ENCODE data around the gene ADISSP.

ADISSP gene

DNA sequence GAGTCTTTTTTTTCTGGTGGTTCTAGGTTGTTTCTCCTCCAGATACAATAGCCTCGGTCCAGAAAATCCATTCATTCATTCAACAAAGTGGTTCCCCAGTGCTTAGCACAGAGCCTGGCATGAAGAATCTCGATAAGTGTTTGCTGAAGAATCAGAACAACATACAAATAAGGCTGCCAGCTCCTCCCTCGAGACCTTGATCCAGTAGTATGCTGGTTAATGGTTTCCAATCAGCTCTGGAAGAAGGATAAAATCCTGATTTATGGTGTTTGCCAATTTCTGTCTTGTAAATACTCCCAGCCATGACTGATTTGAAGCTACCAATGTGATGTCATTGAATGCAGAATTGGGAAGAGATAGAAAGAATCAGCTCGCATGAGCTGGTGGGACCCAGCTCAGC, 31.8 kb downstream of the ADISSP start:
- FAIRE-seq: no peak

DNA sequence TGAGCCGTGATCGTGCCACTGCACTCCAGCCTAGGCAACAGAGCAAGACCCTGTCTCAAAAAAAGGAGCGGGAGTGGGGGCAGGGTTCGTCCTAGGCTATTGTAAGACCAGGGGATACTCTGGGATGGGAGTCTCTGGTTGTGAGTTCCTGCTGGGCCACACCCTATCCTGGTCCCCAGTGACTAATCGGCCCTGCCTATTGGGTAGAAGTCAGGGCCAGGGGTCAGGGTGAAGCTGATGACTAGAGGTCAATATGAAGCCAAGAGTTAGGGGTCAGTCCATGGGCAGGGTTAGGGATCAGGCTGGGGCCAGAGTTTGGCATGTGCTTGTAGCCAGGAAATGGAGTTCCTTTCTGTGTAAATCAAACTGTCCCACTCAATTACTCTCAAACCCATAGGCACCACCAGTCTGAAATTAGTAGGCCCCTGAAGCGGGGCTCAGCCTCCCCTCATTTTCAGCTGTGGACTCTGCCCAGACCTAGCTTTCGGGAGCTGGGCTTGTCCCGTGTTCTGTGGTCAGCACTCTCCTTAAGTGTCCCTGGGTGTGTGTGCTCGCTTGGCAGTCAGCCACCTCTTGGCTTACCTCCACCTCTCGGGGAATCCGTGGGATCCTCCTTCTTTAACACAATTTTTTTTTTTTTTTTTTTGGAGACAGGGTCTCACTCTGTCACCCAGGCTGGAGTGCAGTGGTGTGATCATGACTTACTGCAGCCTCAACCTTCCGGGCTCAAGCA, 33.3 kb downstream of the ADISSP start:
- FAIRE-seq: no peak

DNA sequence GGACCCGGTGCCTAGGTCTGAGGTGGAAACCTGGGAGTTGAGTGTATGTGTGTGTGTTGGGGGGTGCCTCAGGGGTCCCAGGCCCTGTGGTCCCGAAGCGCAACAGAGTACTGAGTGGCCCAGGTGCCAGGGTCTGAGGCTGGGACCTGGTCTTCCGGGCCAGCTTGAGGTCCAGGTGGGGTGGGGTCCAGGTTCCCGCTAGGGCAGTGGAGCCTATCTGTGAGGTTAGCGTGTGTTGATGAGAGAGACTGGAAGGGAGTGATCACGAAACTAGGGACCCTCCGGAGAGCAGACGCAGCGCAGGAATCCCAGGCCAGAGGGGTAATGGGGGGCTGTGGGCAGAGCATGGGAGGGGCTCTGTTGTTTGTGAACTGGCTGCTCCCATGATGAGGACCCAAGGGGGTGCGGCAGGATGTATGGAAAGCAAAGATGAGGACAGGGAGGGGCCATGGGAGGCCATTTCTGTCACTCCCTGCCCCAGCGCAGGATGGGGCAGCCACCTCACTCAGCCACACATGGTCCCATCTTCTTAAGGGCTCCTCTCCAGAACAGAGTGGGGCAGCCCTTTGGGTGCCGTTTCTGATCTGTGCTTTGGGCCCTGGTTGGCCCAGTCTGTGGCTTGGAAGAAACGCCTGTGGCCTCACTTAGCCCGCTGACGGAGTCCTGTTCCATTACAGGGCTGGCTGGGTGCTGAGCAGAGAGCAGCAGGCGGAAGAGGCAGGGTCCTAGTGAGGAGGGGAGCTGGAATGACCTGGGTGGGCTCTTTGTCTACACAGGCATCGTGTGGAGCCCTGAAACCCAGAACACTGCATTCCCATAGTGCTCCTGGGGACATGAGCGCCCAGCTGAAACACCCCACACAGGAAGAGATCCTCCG, 34.2 kb downstream of the ADISSP start:
- FAIRE-seq: no peak

DNA sequence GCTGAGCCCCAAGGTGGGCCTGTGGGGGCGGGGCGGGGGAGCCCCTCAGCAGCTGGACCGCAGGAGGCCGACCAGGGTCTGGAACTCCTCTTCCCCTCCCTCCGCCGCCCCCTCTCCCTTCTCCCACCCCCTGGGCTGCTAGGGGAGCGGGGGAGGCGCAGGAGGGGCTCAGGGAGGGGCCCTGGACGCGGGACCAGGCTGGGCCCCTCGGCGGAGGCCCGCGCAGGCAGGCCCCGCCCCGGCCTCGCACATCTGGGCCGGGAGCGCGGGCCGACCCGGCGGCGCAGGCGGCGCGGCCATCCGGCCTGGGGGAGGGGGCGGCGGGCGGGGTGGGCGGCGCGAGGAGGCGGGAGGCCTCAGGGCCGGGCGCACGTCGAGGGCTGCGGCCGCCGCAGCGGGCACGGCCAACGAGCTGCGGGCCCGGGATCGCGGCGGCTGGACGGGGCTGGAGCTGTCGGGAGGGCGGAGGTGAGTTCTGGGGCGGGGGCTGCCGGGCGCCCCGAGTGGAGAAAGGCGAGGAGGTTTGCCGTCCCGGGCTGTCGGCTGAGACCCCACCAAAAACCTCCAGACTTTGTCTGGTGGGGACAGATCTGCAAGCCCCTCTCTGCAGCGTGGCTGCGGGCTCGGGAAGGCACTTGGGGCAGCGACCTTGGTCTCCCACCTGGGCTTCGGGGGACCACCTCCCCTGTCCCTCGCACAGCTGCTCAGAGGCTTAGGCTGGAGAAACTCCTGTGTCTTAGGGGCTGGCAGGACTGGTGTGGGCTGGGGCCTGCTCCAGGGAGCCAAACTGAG, 35.0 kb downstream of the ADISSP start, which contains the start of gene HSPA12B:
TSS of gene HSPA12B (plus strand) at position 359 of the 792 bp plus-strand sequence. CDS start 5,990 bp downstream, outside the sequence.
- FAIRE-seq: no peak

DNA sequence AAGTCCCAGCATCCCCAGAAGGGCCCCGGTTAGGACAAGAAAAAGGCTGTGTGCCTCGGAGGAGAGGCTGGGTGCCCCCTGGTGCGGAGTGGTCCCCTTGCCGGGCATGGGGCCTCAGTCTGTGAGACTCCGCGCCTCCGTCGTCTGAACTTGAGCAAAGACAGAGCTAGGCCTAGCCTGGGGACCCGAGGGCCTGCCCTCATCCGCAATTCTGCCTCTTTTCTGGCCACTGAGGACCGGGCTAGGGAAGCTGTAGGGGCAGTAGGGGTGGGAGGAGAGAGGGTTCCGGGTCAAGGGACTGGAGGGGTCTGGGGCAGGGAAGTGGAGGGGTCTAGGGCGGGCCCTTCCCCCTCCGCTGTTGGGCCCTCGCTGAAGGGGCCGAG, 35.6 kb downstream of the ADISSP start:
- no peak for FAIRE-seq

DNA sequence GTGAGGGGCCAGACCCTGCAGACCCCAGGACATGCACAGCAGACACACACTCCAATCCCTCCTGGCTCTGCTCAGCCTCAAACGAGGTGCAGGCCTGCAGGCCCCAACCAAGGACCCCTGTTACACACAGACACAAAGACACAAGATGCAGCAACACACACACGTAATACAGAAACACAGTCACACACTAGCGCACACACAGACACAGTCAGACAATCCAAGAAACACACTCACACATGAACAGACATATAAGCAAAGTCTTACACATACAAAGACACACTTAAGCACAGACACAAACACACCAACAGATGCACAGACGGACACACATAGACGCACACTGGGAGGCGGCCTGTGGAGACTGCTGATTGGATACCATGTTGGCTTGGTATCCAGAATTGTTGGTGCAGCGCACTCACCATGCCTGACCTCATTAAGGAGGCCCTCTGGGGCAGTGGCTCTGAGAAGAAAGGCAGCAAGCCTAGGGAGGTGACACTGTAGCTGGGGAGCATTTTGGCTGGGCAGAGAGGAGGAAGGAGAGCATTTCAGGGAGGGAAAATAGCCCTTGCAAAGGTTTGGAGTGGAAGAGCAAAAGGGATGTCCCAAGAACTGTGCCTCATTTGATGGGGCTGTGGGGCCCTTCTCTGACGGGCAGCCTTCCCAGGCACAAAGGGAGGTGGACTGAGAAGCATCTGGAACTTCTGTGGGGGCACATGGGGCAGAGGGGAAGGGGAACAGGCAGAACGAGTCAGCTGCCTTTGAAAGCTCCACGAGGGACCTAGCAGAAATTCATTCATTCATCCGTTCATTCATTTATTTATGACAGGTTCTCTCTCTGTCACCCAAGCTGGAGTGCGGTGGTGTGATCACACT, 36.5 kb downstream of the ADISSP start:
- no peak for FAIRE-seq

DNA sequence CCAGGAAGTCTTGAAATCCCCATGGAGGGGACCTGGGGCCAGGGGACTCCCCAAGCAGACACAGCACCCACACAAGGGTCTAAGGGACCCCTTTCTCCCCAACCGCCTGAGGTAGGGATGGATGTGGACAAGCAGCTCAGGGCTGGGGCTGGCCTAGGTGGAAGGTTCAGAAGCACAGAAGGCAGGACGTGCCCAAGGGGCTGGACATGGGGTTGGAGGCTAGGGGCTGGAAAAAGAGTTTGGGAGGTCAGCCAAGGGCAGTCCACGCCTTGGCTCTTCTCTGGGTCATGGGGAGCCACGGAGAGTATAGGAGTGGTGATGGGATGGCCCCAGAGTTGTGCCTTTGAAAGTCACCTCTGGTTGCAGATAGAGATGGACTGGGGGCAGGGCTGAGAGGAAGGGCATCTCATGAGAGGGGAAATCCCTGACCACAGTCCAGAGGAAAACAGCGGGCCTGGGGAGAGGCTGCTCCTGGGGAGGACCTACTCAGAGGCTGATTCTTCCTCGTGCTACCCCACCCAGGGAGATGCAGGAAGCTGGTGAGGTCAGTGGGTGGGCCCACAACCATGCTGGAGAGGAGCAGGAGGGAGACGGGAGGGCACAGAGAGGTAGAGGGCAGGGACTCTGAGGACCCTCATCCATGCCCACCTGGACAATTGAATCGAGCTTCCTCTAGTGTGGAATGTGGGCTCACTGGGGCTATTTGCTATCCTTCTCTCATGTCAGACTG, 37.6 kb downstream of the ADISSP start:
- FAIRE-seq: no peak

DNA sequence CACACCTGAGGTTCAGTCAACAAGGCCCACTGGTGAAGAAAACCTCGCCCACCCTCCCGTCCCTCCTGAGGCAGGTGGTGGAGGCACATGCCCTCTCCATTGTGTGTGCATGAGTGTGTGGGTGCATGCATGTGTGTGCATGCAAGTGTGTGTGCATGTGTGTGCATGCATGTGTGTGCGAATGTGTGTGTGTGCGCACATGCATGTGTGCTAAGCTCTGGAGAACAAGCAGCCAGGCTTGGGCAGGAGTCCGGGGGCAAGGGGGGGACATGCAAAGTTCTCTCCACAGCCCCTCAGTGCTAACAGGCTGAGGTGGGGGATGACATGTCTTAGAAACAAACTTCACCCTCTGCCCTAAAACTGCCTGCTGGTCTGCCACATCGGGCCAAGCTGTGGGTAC, 38.2 kb downstream of the ADISSP start:
- FAIRE-seq: no peak

DNA sequence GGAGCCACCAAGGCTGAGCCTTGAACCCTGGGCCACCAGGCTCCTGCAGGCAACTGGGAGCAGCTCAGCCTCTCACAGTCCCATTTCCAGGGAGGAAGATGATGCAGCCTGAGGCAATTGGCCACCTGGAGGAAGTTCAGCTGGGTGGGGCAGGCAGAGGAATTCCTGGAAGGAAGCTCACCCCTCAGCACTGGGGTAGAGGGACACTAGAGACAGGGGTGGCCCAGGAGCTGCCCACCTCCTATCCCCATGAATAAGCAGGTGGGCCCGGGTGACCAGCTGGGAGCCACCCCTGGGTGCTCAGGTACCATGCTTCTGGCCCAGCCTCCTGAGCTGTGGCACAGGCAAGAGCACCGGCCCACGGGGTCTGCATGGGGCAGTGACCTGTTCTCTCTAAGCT, 38.7 kb downstream of the ADISSP start:
- FAIRE-seq: no peak

DNA sequence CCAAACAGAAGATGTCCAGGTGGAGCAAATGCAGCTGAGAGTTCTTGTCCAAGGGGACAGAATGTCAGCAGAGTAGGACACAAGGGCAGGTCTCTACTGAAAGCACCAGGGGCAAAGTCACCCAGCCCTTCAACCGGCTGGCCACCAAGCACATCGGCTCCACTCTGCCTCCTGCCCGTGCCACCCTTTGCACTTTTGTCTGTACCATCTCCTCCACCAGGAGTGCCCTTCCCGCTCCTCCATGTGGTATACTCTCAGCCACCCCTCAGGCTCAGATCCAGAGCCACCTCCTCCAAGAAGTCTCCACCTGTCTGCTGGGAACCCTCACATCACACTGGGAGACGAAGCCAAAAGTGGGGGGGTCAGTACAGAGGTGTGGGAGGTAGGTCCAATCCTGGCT, 39.2 kb downstream of the ADISSP start:
- FAIRE-seq: no peak

DNA sequence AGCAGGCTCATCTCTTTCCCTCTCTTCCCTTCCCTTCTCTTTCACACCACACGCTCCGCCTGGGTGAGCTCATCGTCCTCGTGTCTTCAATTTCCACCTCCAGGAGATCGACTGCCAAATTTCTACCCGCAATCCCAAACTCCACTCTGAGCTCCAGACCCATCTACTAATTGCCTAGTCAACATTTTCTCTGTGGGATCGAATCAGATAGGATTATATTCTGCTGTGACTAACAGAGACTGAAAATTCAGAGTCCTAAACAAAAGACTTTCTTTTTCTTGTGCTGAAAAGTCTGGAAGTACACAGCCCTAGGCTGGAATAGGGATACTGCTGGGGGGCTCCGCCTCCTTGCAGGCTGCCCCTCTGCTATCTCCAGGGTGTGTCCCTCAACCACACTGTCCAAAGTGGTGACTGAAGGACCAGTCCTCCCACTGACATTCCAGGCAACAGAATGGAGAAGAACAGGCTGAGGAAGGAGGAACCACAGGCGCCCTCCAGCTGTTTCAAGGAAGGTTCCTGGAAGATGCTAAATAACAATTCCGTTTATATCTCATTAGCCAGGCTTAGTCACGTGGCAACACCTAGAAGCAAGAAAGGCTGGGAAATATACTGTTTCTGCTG, 40.0 kb downstream of the ADISSP start:
- FAIRE-seq: no peak

DNA sequence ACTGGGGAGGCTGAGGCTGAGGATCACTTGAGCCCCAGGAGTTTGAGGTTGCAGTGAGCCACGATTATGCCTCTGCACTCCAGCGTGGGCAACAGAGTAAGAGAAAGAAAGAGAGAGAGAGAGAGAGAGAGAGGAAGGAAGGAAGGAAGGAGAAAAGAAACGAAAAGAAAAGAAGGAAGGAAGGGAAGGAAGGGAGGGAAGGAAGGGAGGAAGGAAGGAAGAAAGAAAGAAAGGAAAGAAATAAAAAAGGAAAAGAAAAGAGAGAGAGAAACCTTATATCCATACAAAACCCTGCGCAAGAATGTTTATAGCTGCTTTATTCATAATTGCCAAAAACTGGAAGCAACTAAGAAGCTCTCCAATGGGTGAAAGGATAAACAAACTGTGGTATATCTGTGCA, 43.2 kb downstream of the ADISSP start:
- FAIRE-seq: no peak

DNA sequence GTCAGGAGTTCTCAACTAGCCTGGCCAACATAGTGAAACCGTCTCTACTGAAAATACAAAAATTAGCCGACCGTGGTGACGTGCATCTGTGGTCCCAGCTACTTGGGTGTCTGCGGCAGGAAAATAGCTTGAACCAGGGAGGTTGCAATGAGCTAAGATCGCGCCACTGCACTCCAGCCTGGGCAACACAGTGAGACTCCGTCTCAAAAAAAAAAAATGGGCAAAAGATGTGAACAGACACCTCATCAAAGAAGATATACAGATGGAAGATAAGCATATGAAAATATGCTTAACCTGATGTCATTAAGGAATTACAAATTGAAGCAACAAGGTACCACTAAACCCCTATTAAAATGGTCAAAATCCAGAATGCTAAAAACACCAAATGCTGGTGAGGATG, 44.3 kb downstream of the ADISSP start:
- FAIRE-seq: no peak

DNA sequence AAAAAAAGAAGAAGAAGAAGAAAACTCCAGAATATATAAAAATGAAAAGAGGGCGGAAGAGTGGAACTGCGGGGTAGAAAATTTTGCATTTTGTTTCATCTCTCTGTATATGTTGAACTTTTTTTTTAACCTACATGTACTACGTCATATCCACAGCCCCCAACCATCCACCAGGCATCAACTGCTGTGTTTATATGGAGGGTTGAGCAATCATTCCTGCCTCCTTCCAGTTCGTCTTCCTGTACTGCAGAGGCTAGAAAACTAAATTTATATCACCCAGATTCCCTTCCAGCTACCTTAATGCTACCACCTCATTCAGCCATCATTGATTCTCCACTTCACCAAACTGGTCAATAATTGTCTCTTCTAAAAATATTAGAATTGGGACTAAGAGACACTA, 45.6 kb downstream of the ADISSP start:
- FAIRE-seq: no peak

DNA sequence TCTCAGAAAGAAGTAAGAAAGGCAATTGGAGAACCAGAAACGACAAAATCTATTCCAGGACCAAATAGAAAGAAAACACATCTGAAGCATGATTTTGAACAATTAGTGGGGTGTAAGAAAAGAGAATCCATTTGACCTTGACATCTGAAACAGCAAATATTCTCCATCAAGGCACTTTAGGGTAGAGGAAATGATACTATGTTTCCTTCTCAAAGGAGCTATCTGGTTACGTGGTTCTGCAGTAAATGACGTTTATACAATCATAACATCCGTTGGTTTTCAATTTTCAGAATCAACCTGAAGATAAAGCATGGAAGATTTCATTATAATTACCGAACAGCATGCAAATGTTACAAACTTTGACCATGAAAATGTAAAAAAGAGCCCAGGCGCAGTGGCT, 46.9 kb downstream of the ADISSP start:
- no peak for FAIRE-seq

DNA sequence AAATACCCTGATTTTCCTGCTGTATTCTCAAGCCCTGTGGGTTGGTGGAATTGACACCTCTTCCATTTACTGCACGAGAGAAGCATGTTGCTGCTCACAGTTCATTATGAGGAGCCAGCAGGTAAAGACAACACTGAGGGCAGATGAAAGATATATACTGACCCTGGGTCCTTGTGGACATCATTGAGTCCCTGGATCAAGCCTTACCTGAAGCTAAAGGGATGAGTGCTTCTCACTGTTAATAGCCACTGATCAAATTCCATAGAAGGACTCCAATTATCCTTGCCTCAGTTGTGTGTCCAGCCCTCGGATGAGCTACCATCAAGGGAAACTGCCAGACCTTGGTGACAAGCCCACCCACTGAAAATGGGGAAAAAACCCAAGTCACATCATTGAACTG, 47.5 kb downstream of the ADISSP start:
- no peak for FAIRE-seq

DNA sequence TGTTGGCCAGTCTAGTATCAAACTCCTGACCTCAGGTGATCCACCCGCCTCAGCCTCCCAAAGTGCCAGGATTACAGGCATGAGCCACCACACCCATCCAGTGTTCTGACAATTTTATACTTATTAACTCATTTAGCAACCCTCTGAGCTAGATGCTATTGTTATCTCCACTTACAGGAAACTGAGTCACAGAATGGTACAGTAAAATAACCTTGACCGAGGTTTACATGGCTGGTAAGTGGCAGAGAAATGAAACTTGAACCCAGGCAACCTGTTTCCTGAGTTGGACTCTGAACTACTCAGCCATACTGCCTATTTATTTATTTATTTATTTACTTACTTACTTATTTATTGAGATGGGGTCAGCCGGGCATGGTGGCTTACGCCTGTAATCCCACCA, 48.5 kb downstream of the ADISSP start:
- FAIRE-seq: no peak

DNA sequence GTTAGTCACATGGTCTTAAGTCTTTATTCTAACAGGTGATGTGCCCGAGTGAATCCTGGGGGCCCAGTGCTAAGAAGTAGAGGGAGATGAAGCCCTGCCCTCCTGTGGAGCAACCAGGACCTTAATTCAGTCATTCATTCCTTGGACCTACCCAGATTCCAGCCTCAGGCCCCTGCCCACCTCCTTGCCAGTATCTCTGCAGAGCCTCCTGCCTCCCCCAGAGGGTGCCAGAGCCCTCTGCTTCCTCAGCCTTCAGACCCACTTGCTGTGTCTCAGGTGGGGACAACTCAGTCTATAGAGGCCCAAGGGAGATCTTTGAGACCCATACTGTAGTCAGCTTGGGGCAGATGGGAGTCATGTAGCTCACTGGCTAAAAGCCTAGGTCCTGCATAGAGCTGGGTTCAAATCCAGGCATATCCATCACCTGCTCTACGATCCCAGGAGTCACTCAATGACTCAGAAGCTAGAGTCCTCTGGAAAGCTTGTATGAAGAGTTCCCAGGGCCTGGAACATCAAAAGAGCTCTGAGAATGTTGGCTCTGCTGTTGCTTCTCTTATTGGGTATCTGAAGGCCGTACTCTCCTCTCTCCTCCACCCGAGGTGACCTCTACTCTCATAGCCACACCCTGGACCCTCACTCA, 51.2 kb downstream of the ADISSP start:
- FAIRE-seq: no peak

DNA sequence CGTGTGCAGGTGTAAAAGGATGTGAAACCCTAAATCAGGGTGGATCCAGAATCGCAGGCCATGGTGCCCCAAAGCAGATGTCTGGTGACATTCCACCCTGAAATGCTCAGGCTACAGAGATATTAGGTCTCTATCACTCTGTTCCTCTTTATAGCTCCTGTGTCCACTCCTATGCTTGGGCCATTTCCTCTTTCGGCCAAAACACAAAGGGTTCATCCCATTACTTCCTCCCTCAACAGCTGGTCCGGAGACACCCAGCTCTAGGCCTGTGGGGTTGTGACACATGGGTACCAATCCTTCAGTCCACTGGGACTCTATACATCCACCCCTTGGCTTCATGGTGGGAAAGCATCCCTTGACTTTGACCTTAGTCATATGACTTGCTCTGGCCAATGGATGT, 53.5 kb downstream of the ADISSP start:
- FAIRE-seq: no peak

DNA sequence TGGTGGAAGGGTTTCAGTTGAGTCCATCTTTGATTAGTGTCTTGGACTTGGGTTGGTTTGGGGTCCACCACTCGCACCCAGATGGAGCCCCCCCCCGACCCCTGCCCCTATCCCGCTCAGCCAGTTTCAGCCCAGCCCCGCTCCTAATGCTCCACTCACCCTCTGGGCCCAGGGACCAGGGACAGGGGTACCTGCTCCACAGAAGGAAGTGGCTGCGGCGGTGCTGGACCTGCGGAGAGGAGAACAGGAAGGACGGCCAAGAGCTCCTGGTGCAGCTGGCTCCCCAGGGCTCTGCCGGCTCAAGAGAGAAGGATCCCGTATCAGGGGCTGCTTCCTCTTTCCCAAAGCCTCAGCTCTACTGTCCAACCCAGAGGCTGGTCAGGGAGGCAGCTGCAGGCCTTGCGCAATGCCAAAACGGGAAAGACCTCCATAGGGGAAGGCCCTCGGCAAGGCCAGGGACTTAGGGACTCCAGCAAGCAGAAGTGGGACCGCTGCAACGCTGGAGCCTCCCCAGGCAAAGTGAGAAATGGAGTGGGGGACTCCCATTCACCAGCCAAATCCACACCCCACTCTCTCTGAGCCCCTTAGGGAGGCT, 55.2 kb downstream of the ADISSP start, which contains the start of gene SIGLEC1:
TSS of gene SIGLEC1 (minus strand) at position 322 of the 595 bp plus-strand sequence. CDS start 5,472 bp downstream, outside the sequence.
- FAIRE-seq: no peak

Data from colon (tissue), 2 donors.